Measurements from ENCODE around the gene HAUS6. TPM values are rescaled to one million over a fixed set of nuclear protein-coding genes. Genes with fewer than 3 reads are reported as not detected.
A peak's percentile ranks its signal among the peaks of the same experiment; 100 is the strongest.

The HAUS6 gene
- total and polyA plus RNA-seq, 2 of the 4 experiments (the other 2 are of a cell fraction): 5.8 to 13.3 TPM

DNA sequence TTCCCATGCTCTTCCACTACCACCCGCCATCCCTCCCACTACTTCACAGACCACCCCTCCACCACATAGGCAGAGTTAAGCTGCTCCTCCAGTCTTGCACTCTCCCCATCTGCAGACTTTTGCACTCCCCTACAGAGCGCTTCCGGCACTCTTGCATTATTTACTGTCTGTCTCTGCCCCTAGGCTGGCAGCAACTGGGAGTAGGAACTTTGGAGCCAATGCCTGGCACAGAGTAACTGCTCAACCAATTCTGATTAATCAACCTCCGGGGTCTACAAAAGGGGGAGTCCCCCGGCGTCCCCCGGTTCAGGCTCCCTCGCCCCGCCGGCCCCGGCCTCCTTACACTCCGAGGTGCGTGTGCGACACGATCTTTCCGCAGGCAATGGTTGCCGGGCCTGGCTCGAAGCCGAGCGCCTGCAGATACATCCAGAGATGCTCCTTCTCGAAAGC lies 498 bp downstream of the HAUS6 start:
- Histone ChIP-seq H4K8ac (ENCODE audit: low read depth in 2 of 2, low read length in 2 of 2) (no peak overlapping the region; a peak in 1 of 4 replicates), H3K4me1 (ENCODE audit: control insufficient read depth, insufficient read depth, low read length) (peaks cover 4% of the 10 kb centered on the region; the same call in 1 of the 2 replicates), H3K9me1 (ENCODE audit: insufficient read depth, low read length) (no peaks in the 10 kb centered on the region), H3K9me3 (ENCODE audit: control insufficient read depth, insufficient read depth, low read length) (no peaks in the 10 kb centered on the region), H3K23ac (ENCODE audit: low read depth, low read length) (peak overlapping the region; percentile 85; the same call in 1 of the 2 replicates), H2BK20ac (ENCODE audit: low read depth, low read length) (no peak overlapping the region), H3K27me3 (ENCODE audit: control insufficient read depth, insufficient read depth, low read length) (no peaks in the 10 kb centered on the region), H3K4me2 (ENCODE audit: low read depth, low read length) (peak overlapping the region; percentile 100), H4K5ac (ENCODE audit: low read depth, low read length) (no peak overlapping the region), H3K14ac (replicated peaks; ENCODE audit: low read depth, low read length) (0 out of 2 replicates have a peak overlapping the region, but pooled peaks have one; percentile 52), H3K36me3 (ENCODE audit: control insufficient read depth, insufficient read depth, low read length) (no peaks in the 10 kb centered on the region; the same call in 1 of the 2 replicates), H3K4ac (ENCODE audit: low read depth, low read length) (0 out of 2 replicates have a peak overlapping the region, but pooled peaks have one; percentile 60), H4K91ac (ENCODE audit: insufficient read depth, low read depth, low read length) (no peak overlapping the region), H2AK9ac (replicated peaks; ENCODE audit: low read depth, low read length, poor library complexity) (peak overlapping the region; percentile 89), H3K9ac (ENCODE audit: low read depth, low read length) (peak overlapping the region; percentile 68), H2AK5ac (ENCODE audit: low read depth, low read length) (peak overlapping the region; percentile 49; the same call in 1 of the 2 replicates), H3K56ac (ENCODE audit: extremely low read depth, insufficient read depth, low read length) (peak overlapping the region; percentile 52; the same call in 1 of the 2 replicates), H3K27ac (ENCODE audit: insufficient read depth, low read length) (peak overlapping the region; percentile 35; the same call in 1 of the 2 replicates), H2BK120ac (ENCODE audit: low read depth, low read length) (no peak overlapping the region), H2BK15ac (ENCODE audit: low read depth, low read length) (no peak overlapping the region), H2AFZ (replicated peaks; ENCODE audit: low read length, poor library complexity) (peak overlapping the region; percentile 91), H2BK5ac (ENCODE audit: low read depth, low read length, poor library complexity, severe bottlenecking) (peak overlapping the region; percentile 15), H3K18ac (ENCODE audit: low read depth, low read length) (no peak overlapping the region), H3K79me1 (ENCODE audit: low read depth in 1 of 2, low read length in 2 of 2) (peaks cover 0 to 13% of the 10 kb centered on the region in 2 experiments; a peak in 3 of 4 replicates), H3K4me3 (ENCODE audit: insufficient read depth, low read depth, low read length) (peak overlapping the region; percentile 62), H4K20me1 (ENCODE audit: insufficient read depth, low read length) (peaks cover 3% of the 10 kb centered on the region; the same call in 1 of the 2 replicates)
- in situ Hi-C loops (cut with MboI; ENCODE audit: low sequenced_read_pairs): no loop called here
- peak; percentile 16 for DNase-seq
- no TSS peak for BruUV-seq (replicated peaks)
- ChIA-PET POLR2A (ENCODE audit: unreplicated experiment) (no interaction called here), CTCF (interaction anchor here (0.6 kb wide), 1 partner anchor 60 kb away, joined by 3 read pairs; no protein-coding TSS in a partner anchor)
- intact Hi-C loops (cut with micrococcal nuclease): loop anchor here (1.0 kb wide), 1 partner anchor 72 kb away; no protein-coding TSS in a partner anchor
- WGBS, 2 experiments (ENCODE audit: extremely low coverage in 2 of 2, insufficient read length in 1 of 2): 2% methylated on average over 11 of the region's 21 CpGs; no CpG with 5 or more reads in 1 of the 2 experiments
- peak; percentile 33 for ATAC-seq (ENCODE audit: low read depth)
- TF ChIP-seq CEBPB (IDR thresholded peaks at IDR 0.05; ENCODE audit: low read depth, low read length) (no peak), CHD1 (IDR thresholded peaks at IDR 0.05; ENCODE audit: low read depth, low read length) (no peak), FOS (IDR thresholded peaks at IDR 0.05; ENCODE audit: low read depth, low read length) (no peak), RAD21 (IDR thresholded peaks at IDR 0.05; ENCODE audit: low read length) (0 out of 2 replicates have a peak, but pooled peaks have one; percentile 3)
- TF ChIP-seq, protein P1, sequence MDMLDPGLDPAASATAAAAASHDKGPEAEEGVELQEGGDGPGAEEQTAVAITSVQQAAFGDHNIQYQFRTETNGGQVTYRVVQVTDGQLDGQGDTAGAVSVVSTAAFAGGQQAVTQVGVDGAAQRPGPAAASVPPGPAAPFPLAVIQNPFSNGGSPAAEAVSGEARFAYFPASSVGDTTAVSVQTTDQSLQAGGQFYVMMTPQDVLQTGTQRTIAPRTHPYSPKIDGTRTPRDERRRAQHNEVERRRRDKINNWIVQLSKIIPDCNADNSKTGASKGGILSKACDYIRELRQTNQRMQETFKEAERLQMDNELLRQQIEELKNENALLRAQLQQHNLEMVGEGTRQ (IDR thresholded peaks at IDR 0.05; ENCODE audit: low read depth, low read length): no peak
- dilution Hi-C loops (cut with HindIII; ENCODE audit: low sequenced_read_pairs, unreplicated experiment): no loop called here

Data from IMR-90 (cell line).